Measurements from ENCODE around the gene CHST12.

DNA sequence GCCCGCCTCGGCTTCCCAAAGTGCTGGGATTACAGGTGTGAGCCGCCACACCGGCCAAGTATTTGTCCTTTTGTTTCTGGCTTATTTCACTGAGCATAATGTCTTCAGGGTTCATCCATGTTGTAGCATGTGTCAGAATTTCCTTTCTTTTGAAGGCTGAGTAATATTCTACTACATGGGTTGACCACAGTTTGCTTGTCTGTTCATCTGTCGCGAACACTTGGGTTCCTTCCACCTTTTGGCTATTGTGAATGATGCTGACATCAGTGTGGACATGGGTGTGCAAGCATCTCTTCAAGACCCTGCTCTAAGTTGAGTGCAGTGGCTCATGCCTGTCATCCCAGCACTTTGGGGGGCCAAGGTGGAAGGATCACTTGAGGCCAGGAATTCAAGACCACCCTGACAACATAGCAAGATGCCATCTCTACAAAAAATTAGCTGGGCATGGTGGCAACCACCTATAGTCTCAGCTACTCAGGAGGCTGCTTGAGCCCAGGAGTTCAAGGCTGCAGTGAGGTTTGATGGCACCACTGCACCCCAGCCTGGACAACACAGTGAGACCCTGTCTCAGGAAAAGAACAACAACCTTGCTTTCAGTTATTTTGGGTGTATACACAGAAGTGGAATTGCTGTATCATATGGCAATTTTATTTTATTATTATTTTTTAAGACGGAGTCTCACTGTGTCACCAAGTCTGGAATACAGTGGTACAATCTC, 17.0 kb downstream of the CHST12 start:
- TF ChIP-seq, protein P1, sequence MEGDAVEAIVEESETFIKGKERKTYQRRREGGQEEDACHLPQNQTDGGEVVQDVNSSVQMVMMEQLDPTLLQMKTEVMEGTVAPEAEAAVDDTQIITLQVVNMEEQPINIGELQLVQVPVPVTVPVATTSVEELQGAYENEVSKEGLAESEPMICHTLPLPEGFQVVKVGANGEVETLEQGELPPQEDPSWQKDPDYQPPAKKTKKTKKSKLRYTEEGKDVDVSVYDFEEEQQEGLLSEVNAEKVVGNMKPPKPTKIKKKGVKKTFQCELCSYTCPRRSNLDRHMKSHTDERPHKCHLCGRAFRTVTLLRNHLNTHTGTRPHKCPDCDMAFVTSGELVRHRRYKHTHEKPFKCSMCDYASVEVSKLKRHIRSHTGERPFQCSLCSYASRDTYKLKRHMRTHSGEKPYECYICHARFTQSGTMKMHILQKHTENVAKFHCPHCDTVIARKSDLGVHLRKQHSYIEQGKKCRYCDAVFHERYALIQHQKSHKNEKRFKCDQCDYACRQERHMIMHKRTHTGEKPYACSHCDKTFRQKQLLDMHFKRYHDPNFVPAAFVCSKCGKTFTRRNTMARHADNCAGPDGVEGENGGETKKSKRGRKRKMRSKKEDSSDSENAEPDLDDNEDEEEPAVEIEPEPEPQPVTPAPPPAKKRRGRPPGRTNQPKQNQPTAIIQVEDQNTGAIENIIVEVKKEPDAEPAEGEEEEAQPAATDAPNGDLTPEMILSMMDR (IDR thresholded peaks at IDR 0.05) = no peak
- TF ChIP-seq POLR2A (IDR thresholded peaks at IDR 0.05) = no peak
